GM23248 (cell line): Measurements from ENCODE around the gene USP34.

Source experiments
- EZH2 ChIP-seq: fragments of 200-600 bp; sonication (generic); IDR thresholded peaks from 2 replicates; pipeline ENCODE4 v1.6.1; 2018; ENCODE audit warnings: antibody characterized with exemption, mild to moderate bottlenecking; ENCODE audit not compliant: insufficient read depth, poor library complexity, severe bottlenecking
- EZH2phosphoT487 ChIP-seq: fragments of 200-600 bp; sonication (generic); IDR thresholded peaks from 2 replicates; pipeline ENCODE4 v1.6.1; 2018; ENCODE audit warnings: antibody characterized with exemption, moderate library complexity, mild to moderate bottlenecking, low read depth; ENCODE audit not compliant: insufficient read depth

DNA sequence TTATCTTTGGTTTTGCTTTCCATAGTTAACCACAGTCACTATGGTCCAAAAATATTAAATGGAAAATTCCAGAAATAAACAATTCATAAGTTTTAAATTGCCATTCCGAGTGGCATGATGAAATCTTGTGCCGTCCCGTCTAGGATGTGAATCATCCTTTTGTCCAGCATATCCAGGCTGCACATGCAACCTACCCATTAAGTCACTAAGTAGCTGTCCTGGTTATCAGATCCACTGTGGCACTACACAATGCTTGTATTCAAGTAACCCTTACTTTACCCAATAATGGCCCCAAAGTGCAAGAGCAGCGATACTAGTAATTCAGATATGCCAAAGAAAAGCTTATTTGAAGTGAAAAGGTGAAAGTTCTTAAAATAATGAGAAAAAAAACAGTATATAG, 10.7 kb downstream of the USP34 start:
- TF ChIP-seq EZH2 = no peak
- TF ChIP-seq EZH2phosphoT487 = no peak
